ENCODE data around the gene IQSEC1. TPM values are rescaled to one million over a fixed set of nuclear protein-coding genes. Genes with fewer than 3 reads are reported as not detected.

Gene IQSEC1
- total and polyA plus RNA-seq, 8 donors = 24.9 to 57.0 (median 34.2) TPM

- TF ChIP-seq CTCF (IDR thresholded peaks at IDR 0.05) = no peak
- DNase-seq (peak in 1 of 4 donors; percentile 63), ATAC-seq (no peak)
- Histone ChIP-seq H3K4me3 (no peak overlapping the region), H3K36me3 (no peaks in the 10 kb centered on the region), H3K9me3 (no peaks in the 10 kb centered on the region), H3K27me3 (no peaks in the 10 kb centered on the region), H3K27ac (no peak overlapping the region), H3K4me1 (no peaks in the 10 kb centered on the region)
- intact Hi-C loops (cut with DNase I) = no loop called here
Observed at GRCh38 chr3:13103416-13104058, 30.3 kb upstream of the IQSEC1 start.

GRCh38 chr3:13102386-13103345, 29.4 kb upstream of the IQSEC1 start:
- Histone ChIP-seq H3K27ac (no peak overlapping the region), H3K36me3 (no peaks in the 10 kb centered on the region), H3K4me1 (no peaks in the 10 kb centered on the region), H3K27me3 (no peaks in the 10 kb centered on the region), H3K4me3 (no peak overlapping the region), H3K9me3 (no peaks in the 10 kb centered on the region)
- peak in 1 of 4 donors; percentile 68 for DNase-seq
- ATAC-seq = no peak
- TF ChIP-seq CTCF (IDR thresholded peaks at IDR 0.05) = no peak
- intact Hi-C loops (cut with DNase I) = no loop called here

GRCh38 chr3:13099707-13100106, 26.5 kb upstream of the IQSEC1 start:
- ATAC-seq (no peak), DNase-seq (peak in 1 of 4 donors; percentile 52)
- no peak overlapping the region for H3K27ac ChIP-seq
- no peaks in the 10 kb centered on the region for H3K36me3 ChIP-seq
- intact Hi-C loops (cut with DNase I) = no loop called here
- no peak for TF ChIP-seq CTCF (IDR thresholded peaks at IDR 0.05)
- no peaks in the 10 kb centered on the region for H3K4me1 ChIP-seq
- no peak overlapping the region for H3K4me3 ChIP-seq
- no peaks in the 10 kb centered on the region for H3K9me3 ChIP-seq
- peaks cover 0 to 14% of the 10 kb centered on the region in 2 donors for H3K27me3 ChIP-seq

- intact Hi-C loops (cut with DNase I) = no loop called here
- TF ChIP-seq CTCF (IDR thresholded peaks at IDR 0.05) = no peak
- peaks cover 0 to 19% of the 10 kb centered on the region in 2 donors for H3K27me3 ChIP-seq
- no peak for ATAC-seq
- DNase-seq = no peak
- H3K9me3 ChIP-seq = no peaks in the 10 kb centered on the region
- no peaks in the 10 kb centered on the region for H3K36me3 ChIP-seq
- no peak overlapping the region for H3K4me3 ChIP-seq
- no peaks in the 10 kb centered on the region for H3K4me1 ChIP-seq
- H3K27ac ChIP-seq = no peak overlapping the region
Observed at GRCh38 chr3:13098192-13098988, 25.2 kb upstream of the IQSEC1 start.
